ENCODE measurements around the gene PGLYRP2. TPM values are rescaled to one million over a fixed set of nuclear protein-coding genes. Genes with fewer than 3 reads are reported as not detected.

Gene PGLYRP2
- total and polyA plus RNA-seq, 2 of the 13 experiments (the other 11 are each of a cell fraction or from before 2014, with no cell fraction given) = 0.04 to 1.0 TPM

DNA sequence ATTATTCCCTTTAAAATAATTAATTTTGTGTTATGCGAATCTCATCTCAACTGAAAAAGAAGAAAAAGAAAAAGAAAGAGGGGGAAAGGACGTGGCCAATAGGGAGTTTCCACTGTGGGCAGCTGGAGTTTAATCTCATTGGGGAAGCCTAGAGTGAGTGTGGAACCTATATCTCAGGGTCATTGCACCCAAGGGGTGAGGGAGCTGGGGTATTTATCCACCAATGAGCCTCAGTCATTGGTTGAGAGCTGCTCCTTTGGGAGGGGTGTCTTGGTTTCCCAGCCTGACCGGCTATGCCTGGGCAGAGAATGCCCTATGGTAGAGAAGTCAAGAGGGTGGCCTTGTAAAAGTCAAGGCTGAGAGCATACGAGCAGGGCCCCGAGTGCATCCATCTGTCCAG lies 45.5 kb upstream of the PGLYRP2 start:
- no peaks in the 10 kb centered on the region for H3K79me2 ChIP-seq (ENCODE audit: insufficient read depth, low read length)
- 37% methylated on average over 4 of the region's 5 CpGs for WGBS (ENCODE audit: low lambda C conversion rate)
- no peak overlapping the region for H3K9ac ChIP-seq (ENCODE audit: insufficient read depth, low read depth, low read length)
- in situ Hi-C loops (cut with HindIII; ENCODE audit: extremely low pct_ligation_motif_present, low pct_unique_long_range_greater_than_20kb) (no loop called here), intact Hi-C loops (cut with micrococcal nuclease; ENCODE audit: unreplicated experiment) (no loop called here)
- DNase-seq (ENCODE audit: low spot score) (no peak), ATAC-seq (no peak), FAIRE-seq (no peak)
- H3K27ac ChIP-seq (ENCODE audit: extremely low read length, insufficient read depth, low read length) = no peak overlapping the region
- H3K4me3 ChIP-seq (replicated peaks in 1 of 3; ENCODE audit: insufficient read depth in 1 of 3, low read depth in 2 of 3, low read length in 3 of 3) = no peak overlapping the region
- TF ChIP-seq CEBPB (IDR thresholded peaks at IDR 0.05; ENCODE audit: borderline replicate concordance, low read depth, low read length) (no peak), ZNF557 (CRISPR knock-in tag; IDR thresholded peaks at IDR 0.05) (no peak), TRIM24 (CRISPR knock-in tag; IDR thresholded peaks at IDR 0.05) (no peak)
- H3K9me3 ChIP-seq (ENCODE audit: low read length) = no peaks in the 10 kb centered on the region
- H3K27me3 ChIP-seq (ENCODE audit: control insufficient read depth in 1 of 2, insufficient read depth in 2 of 2, low read length in 2 of 2) = peaks cover 0 to 2% of the 10 kb centered on the region in 2 experiments; a peak in 2 of 5 replicates
- no peak overlapping the region for H2AFZ ChIP-seq (ENCODE audit: low read length)
- H3K36me3 ChIP-seq (replicated peaks in 1 of 2; ENCODE audit: control insufficient read depth in 1 of 2, insufficient read depth in 2 of 2, low read length in 2 of 2) = no peaks in the 10 kb centered on the region
- POLR2A ChIA-PET = no interaction called here
- no TSS peak for BruUV-seq (replicated peaks)
- no peaks in the 10 kb centered on the region for H4K20me1 ChIP-seq (ENCODE audit: insufficient read depth, low read length)
- no peaks in the 10 kb centered on the region for H3K4me1 ChIP-seq (ENCODE audit: insufficient read depth, low read length)
- no peak overlapping the region for H3K4me2 ChIP-seq (ENCODE audit: low read depth, low read length)
- CTCF ChIA-PET (ENCODE audit: low intra/inter-chr PET ratio, low total read pairs) = no interaction called here

DNA sequence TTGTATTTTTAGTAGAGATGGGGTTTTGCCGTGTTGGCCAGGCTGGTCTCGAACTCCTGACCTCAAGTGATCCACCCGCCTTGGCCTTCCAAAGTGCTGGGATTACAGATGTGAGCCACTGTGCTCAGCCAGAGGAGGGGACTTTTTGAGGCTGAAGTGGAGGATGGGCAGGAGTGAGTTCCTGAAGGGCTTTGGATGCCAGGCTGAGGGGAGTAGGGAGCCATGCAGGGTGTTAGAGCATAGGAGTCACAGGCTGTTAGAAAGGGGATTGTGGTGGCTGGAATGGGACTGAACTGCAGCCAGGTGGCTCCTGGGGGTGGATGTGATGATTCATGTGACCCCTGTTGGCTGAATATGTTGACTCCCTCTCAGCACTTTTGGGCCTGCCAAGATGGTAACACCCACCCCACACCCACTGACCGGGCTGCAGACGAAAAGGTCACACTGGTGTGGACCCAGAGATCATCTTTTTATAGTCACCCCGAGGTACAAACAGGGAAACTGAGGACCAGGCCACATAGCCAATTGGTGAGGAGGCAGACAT lies 40.2 kb upstream of the PGLYRP2 start:
- in situ Hi-C loops (cut with HindIII; ENCODE audit: extremely low pct_ligation_motif_present, low pct_unique_long_range_greater_than_20kb) (no loop called here), intact Hi-C loops (cut with micrococcal nuclease; ENCODE audit: unreplicated experiment) (no loop called here)
- H3K27ac ChIP-seq (ENCODE audit: extremely low read length, insufficient read depth, low read length) = no peak overlapping the region
- no peaks in the 10 kb centered on the region for H3K79me2 ChIP-seq (ENCODE audit: insufficient read depth, low read length)
- H3K9me3 ChIP-seq (ENCODE audit: low read length) = peaks cover 8% of the 10 kb centered on the region; the same call in 1 of the 2 replicates
- H3K4me1 ChIP-seq (ENCODE audit: insufficient read depth, low read length) = no peaks in the 10 kb centered on the region
- 49% methylated on average over 3 of the region's 6 CpGs for WGBS (ENCODE audit: low lambda C conversion rate)
- ChIA-PET CTCF (ENCODE audit: low intra/inter-chr PET ratio, low total read pairs) (no interaction called here), POLR2A (no interaction called here)
- H3K27me3 ChIP-seq (ENCODE audit: control insufficient read depth in 1 of 2, insufficient read depth in 2 of 2, low read length in 2 of 2) = peaks cover 0 to 4% of the 10 kb centered on the region in 2 experiments; a peak in 1 of 5 replicates
- no peak overlapping the region for H3K9ac ChIP-seq (ENCODE audit: insufficient read depth, low read depth, low read length)
- FAIRE-seq (no peak), ATAC-seq (no peak), DNase-seq (ENCODE audit: low spot score) (no peak)
- TF ChIP-seq, protein P1, sequence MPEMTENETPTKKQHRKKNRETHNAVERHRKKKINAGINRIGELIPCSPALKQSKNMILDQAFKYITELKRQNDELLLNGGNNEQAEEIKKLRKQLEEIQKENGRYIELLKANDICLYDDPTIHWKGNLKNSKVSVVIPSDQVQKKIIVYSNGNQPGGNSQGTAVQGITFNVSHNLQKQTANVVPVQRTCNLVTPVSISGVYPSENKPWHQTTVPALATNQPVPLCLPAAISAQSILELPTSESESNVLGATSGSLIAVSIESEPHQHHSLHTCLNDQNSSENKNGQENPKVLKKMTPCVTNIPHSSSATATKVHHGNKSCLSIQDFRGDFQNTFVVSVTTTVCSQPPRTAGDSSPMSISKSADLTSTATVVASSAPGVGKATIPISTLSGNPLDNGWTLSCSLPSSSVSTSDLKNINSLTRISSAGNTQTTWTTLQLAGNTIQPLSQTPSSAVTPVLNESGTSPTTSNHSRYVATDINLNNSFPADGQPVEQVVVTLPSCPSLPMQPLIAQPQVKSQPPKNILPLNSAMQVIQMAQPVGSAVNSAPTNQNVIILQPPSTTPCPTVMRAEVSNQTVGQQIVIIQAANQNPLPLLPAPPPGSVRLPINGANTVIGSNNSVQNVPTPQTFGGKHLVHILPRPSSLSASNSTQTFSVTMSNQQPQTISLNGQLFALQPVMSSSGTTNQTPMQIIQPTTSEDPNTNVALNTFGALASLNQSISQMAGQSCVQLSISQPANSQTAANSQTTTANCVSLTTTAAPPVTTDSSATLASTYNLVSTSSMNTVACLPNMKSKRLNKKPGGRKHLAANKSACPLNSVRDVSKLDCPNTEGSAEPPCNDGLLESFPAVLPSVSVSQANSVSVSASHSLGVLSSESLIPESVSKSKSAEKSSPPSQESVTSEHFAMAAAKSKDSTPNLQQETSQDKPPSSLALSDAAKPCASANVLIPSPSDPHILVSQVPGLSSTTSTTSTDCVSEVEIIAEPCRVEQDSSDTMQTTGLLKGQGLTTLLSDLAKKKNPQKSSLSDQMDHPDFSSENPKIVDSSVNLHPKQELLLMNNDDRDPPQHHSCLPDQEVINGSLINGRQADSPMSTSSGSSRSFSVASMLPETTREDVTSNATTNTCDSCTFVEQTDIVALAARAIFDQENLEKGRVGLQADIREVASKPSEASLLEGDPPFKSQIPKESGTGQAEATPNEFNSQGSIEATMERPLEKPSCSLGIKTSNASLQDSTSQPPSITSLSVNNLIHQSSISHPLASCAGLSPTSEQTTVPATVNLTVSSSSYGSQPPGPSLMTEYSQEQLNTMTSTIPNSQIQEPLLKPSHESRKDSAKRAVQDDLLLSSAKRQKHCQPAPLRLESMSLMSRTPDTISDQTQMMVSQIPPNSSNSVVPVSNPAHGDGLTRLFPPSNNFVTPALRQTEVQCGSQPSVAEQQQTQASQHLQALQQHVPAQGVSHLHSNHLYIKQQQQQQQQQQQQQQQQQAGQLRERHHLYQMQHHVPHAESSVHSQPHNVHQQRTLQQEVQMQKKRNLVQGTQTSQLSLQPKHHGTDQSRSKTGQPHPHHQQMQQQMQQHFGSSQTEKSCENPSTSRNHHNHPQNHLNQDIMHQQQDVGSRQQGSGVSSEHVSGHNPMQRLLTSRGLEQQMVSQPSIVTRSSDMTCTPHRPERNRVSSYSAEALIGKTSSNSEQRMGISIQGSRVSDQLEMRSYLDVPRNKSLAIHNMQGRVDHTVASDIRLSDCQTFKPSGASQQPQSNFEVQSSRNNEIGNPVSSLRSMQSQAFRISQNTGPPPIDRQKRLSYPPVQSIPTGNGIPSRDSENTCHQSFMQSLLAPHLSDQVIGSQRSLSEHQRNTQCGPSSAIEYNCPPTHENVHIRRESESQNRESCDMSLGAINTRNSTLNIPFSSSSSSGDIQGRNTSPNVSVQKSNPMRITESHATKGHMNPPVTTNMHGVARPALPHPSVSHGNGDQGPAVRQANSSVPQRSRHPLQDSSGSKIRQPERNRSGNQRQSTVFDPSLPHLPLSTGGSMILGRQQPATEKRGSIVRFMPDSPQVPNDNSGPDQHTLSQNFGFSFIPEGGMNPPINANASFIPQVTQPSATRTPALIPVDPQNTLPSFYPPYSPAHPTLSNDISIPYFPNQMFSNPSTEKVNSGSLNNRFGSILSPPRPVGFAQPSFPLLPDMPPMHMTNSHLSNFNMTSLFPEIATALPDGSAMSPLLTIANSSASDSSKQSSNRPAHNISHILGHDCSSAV (CRISPR knock-in tag; IDR thresholded peaks at IDR 0.05; ENCODE audit: borderline replicate concordance) = no peak
- 0 out of 2 replicates have a peak, but pooled peaks have one; percentile 21 for TF ChIP-seq ZMYM3 (CRISPR knock-in tag; IDR thresholded peaks at IDR 0.05)
- TF ChIP-seq AGO1 (IDR thresholded peaks at IDR 0.05; ENCODE audit: low read depth, low read length, poor library complexity, severe bottlenecking) = no peak
- TF ChIP-seq ZNF12 (CRISPR knock-in tag; IDR thresholded peaks at IDR 0.05) = no peak
- no peak for TF ChIP-seq SRSF9 (IDR thresholded peaks at IDR 0.05; ENCODE audit: borderline replicate concordance, insufficient read depth, low read depth, low read length, poor library complexity, severe bottlenecking)
- TF ChIP-seq TBX3 (IDR thresholded peaks at IDR 0.05; ENCODE audit: borderline replicate concordance) = no peak
- no peak overlapping the region for H3K4me3 ChIP-seq (replicated peaks in 1 of 3; ENCODE audit: insufficient read depth in 1 of 3, low read depth in 2 of 3, low read length in 3 of 3)
- H3K4me2 ChIP-seq (ENCODE audit: low read depth, low read length) = no peak overlapping the region; the same call in 1 of the 2 replicates
- no peaks in the 10 kb centered on the region for H4K20me1 ChIP-seq (ENCODE audit: insufficient read depth, low read length)
- H3K36me3 ChIP-seq (replicated peaks in 1 of 2; ENCODE audit: control insufficient read depth in 1 of 2, insufficient read depth in 2 of 2, low read length in 2 of 2) = no peaks in the 10 kb centered on the region
- no TSS peak for BruUV-seq (replicated peaks)
- H2AFZ ChIP-seq (ENCODE audit: low read length) = no peak overlapping the region
